Endothelial cell (in vitro differentiated cells): ENCODE measurements around the gene KDM5D. TPM values are rescaled to one million over a fixed set of nuclear protein-coding genes. Genes with fewer than 3 reads are reported as not detected.

Experiments
- DNase-seq: peaks from one replicate; pipeline ENCODE4 v3.0.0; 2021; ENCODE audit warnings: low spot score
- H3K27ac Mint-ChIP-seq: one replicate; pipeline ENCODE4 v1.8.0; 2021; ENCODE audit warnings: mixed read lengths, inconsistent platforms; ENCODE audit not compliant: unreplicated experiment
- H3K27me3 Mint-ChIP-seq: one replicate; pipeline ENCODE4 v1.8.0; 2021; ENCODE audit warnings: mild to moderate bottlenecking, moderate library complexity, mixed read lengths, inconsistent platforms; ENCODE audit not compliant: unreplicated experiment
- H3K36me3 Mint-ChIP-seq: one replicate; pipeline ENCODE4 v1.8.0; 2021; ENCODE audit warnings: mild to moderate bottlenecking, low read depth, mixed read lengths, inconsistent platforms; ENCODE audit not compliant: unreplicated experiment
- H3K4me1 Mint-ChIP-seq: one replicate; pipeline ENCODE4 v1.8.0; 2021; ENCODE audit warnings: mild to moderate bottlenecking, mixed read lengths, inconsistent platforms; ENCODE audit not compliant: unreplicated experiment
- H3K4me3 Mint-ChIP-seq: one replicate; pipeline ENCODE4 v1.8.0; 2021; ENCODE audit warnings: mild to moderate bottlenecking, mixed read lengths, inconsistent platforms; ENCODE audit not compliant: unreplicated experiment
- H3K9me3 Mint-ChIP-seq: one replicate; pipeline ENCODE4 v1.8.0; 2021; ENCODE audit warnings: mixed read lengths, inconsistent platforms; ENCODE audit not compliant: unreplicated experiment
- total RNA-seq: library from RNA; stranded (reverse); fragmentation: NEBNext Ultra II Directional; extraction: Animal tissue kit (Norgen Biotek cat#: 25700); gene quantifications from one replicate; pipeline ENCODE4 v1.2.1, GENCODE V29; 2021; ENCODE audit not compliant: unreplicated experiment
- TF ChIP-seq, protein P1 (sequence below): fragments of 200-600 bp; sonication (generic); IDR thresholded peaks from one replicate; pipeline ENCODE4 v1.5.0; 2021; ENCODE audit warnings: antibody characterized with exemption; ENCODE audit not compliant: unreplicated experiment

Gene KDM5D
- total RNA-seq, 1 donor from 2014 or later, result 70.0 TPM

- H3K27ac Mint-ChIP-seq, result no peak overlapping the region
- TF ChIP-seq, protein P1, sequence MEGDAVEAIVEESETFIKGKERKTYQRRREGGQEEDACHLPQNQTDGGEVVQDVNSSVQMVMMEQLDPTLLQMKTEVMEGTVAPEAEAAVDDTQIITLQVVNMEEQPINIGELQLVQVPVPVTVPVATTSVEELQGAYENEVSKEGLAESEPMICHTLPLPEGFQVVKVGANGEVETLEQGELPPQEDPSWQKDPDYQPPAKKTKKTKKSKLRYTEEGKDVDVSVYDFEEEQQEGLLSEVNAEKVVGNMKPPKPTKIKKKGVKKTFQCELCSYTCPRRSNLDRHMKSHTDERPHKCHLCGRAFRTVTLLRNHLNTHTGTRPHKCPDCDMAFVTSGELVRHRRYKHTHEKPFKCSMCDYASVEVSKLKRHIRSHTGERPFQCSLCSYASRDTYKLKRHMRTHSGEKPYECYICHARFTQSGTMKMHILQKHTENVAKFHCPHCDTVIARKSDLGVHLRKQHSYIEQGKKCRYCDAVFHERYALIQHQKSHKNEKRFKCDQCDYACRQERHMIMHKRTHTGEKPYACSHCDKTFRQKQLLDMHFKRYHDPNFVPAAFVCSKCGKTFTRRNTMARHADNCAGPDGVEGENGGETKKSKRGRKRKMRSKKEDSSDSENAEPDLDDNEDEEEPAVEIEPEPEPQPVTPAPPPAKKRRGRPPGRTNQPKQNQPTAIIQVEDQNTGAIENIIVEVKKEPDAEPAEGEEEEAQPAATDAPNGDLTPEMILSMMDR, result no peak
- no peak overlapping the region for H3K4me3 Mint-ChIP-seq
- peaks cover 21% of the 10 kb centered on the region for H3K36me3 Mint-ChIP-seq
- H3K4me1 Mint-ChIP-seq, result peaks cover 3% of the 10 kb centered on the region
- no peaks in the 10 kb centered on the region for H3K27me3 Mint-ChIP-seq
- no peaks in the 10 kb centered on the region for H3K9me3 Mint-ChIP-seq
- DNase-seq, result no peak
Measured at GRCh38 chrY:19717950-19718349, 26.6 kb downstream of the KDM5D start.

DNA sequence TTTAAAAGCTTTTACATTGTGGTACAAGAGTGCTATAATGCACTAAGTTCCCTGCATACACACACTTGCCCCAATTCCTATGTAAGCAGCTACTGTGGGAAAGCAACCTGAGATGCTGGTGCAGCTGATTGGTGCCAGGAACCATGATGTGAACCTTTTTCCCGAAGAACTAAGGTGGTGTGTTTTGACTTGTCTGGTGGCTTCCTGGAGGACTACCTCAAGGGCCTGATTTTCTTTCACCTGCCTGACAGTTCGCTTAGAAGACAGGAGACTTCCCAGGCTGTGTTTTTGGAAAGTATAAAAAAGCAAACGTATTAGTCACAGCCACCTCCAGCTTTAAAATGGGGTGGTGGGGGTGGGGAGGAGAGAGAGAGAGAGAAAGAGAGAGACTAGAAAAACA, 27.4 kb downstream of the KDM5D start:
- peaks cover 18% of the 10 kb centered on the region for H3K36me3 Mint-ChIP-seq
- TF ChIP-seq, protein P1, result no peak
- H3K4me3 Mint-ChIP-seq, result no peak overlapping the region
- H3K9me3 Mint-ChIP-seq, result no peaks in the 10 kb centered on the region
- DNase-seq, result no peak
- H3K4me1 Mint-ChIP-seq, result peaks cover 6% of the 10 kb centered on the region
- no peaks in the 10 kb centered on the region for H3K27me3 Mint-ChIP-seq
- no peak overlapping the region for H3K27ac Mint-ChIP-seq

GRCh38 chrY:19715226-19715625, 29.3 kb downstream of the KDM5D start:
- Mint-ChIP-seq H3K4me1 (peaks cover 6% of the 10 kb centered on the region), H3K36me3 (peaks cover 13% of the 10 kb centered on the region), H3K4me3 (no peak overlapping the region), H3K27ac (no peak overlapping the region), H3K9me3 (no peaks in the 10 kb centered on the region), H3K27me3 (peaks cover 2% of the 10 kb centered on the region)
- no peak for DNase-seq
- TF ChIP-seq, protein P1, result no peak

DNA sequence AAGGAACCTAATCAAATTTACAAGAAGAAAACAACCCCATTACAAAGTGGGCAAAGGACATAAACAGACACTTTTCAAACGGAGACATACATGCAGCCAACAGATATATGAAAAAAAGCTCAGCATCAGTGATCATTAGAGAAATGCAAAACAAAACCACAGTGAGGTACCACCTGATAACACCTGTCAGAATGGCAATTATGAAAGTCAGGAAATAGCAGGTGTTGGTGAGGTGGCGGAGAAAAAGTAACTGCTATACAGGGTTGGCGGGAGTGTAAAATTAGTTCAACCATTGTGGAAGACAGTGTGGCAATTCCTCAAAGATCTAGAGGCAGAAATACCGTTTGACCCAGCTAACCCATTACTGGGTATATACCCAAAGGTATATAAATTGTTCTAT, 31.1 kb downstream of the KDM5D start:
- Mint-ChIP-seq H3K4me3 (peak overlapping the region; percentile 12), H3K4me1 (peaks cover 6% of the 10 kb centered on the region), H3K36me3 (peaks cover 25% of the 10 kb centered on the region), H3K27me3 (peaks cover 2% of the 10 kb centered on the region), H3K9me3 (no peaks in the 10 kb centered on the region), H3K27ac (no peak overlapping the region)
- TF ChIP-seq, protein P1, result no peak
- no peak for DNase-seq

GRCh38 chrY:19706273-19706672, 38.3 kb downstream of the KDM5D start:
- DNase-seq, result no peak
- H3K27me3 Mint-ChIP-seq, result peaks cover 2% of the 10 kb centered on the region
- no peak overlapping the region for H3K4me3 Mint-ChIP-seq
- TF ChIP-seq, protein P1, result no peak
- peaks cover 51% of the 10 kb centered on the region for H3K36me3 Mint-ChIP-seq
- H3K27ac Mint-ChIP-seq, result no peak overlapping the region
- no peaks in the 10 kb centered on the region for H3K4me1 Mint-ChIP-seq
- H3K9me3 Mint-ChIP-seq, result no peaks in the 10 kb centered on the region
